Subcutaneous adipose tissue (tissue), 4 donors: Measurements from ENCODE around the gene CFAP54. TPM values are rescaled to one million over a fixed set of nuclear protein-coding genes. Genes with fewer than 3 reads are reported as not detected.

Source experiments
- CTCF ChIP-seq: fragments of 450-650 bp; IDR thresholded peaks from one replicate; pipeline ENCODE4 v1.5.1; 2016; ENCODE audit warnings: low read depth, mild to moderate bottlenecking, control low read depth, antibody characterized with exemption, moderate library complexity
- total RNA-seq, 4 donors: library from RNA; depleted of rRNA; stranded (reverse); fragments of >200 nt; gene quantifications; one replicate each; pipeline ENCODE4 v1.1.0, GENCODE V29; 2016

CFAP54 gene
- total RNA-seq, 4 donors from 2014 or later: 0.33 to 1.7 (median 0.89) TPM

DNA sequence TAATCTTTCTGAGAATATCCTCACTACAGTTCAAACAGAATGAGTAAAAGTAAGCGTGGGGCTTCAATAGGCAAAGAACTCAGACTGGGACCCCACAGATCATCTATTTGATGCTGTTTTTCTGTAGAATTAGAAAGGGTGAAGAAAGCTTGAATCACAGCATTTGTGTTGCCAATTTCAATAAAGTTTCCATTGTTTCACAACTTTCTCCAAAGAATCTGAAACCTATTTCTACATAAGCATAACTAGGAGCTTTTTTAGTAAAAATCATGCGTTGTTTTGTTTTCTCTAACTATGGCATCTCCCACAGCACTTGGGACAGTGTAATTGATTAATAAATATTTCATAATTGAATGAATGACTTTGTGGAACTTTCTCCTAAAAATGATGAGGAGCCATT lies 401.0 kb downstream of the CFAP54 start:
- no peak for TF ChIP-seq CTCF

DNA sequence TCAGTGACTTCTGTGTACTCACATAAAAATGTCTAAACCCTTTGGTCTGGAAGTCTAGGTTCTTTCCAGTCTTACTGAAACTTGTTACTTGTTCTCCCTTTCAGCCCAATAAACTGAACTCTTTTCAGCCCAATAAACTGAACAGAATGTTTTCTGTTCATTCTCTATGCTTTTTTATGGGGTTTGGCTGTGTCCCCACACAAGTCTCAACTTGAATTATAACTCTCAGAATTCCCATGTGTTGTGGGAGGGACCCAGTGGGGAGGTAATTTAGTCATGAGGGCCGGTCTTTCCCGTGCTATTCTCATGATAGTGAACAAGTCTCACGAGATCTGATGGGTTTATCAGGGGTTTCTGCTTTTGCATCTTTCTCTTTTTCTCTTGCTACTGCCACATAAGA lies 402.7 kb downstream of the CFAP54 start:
- no peak for TF ChIP-seq CTCF

GRCh38 chr12:96897421-96897820 lies 408.0 kb downstream of the CFAP54 start:
- no peak for TF ChIP-seq CTCF

DNA sequence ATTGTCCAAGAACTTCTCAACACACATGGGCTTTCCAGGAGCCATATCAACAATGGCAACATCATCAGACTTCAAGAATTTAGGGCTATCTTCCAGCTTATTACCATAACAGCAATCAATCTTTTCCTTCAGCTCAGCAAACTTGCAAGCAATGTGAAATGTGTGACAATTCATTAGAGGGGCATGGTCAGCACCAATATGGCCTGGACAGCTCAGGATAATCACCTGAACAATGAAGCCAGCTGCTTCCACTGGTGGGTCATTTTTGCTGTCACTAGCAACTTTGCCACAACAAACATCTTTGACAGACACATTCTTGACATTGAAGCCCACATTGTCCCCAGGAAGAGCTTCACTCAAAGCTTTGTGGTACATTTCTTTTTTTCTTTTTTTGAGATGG lies 411.8 kb downstream of the CFAP54 start:
- TF ChIP-seq CTCF: no peak

DNA sequence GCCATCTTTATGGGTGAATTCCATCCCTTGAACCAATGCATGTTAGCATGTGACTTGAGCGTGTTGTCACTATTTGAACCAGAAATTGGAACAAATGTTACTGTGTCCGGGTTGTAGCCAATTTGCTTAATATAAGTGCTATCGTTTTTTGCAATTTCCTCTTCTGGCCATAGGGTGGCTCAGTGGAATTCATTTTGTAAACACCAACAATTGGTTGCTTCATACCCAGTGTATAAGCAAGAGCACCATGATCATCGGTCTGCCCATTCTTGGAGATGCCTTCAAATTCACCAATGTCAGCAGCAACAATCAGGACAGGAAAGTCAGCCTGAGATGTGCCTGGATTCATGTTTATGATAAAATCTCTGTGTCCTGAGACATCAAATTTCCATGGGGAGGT lies 412.7 kb downstream of the CFAP54 start:
- no peak for TF ChIP-seq CTCF

GRCh38 chr12:96906498-96906848 lies 417.1 kb downstream of the CFAP54 start:
- TF ChIP-seq CTCF: no peak

DNA sequence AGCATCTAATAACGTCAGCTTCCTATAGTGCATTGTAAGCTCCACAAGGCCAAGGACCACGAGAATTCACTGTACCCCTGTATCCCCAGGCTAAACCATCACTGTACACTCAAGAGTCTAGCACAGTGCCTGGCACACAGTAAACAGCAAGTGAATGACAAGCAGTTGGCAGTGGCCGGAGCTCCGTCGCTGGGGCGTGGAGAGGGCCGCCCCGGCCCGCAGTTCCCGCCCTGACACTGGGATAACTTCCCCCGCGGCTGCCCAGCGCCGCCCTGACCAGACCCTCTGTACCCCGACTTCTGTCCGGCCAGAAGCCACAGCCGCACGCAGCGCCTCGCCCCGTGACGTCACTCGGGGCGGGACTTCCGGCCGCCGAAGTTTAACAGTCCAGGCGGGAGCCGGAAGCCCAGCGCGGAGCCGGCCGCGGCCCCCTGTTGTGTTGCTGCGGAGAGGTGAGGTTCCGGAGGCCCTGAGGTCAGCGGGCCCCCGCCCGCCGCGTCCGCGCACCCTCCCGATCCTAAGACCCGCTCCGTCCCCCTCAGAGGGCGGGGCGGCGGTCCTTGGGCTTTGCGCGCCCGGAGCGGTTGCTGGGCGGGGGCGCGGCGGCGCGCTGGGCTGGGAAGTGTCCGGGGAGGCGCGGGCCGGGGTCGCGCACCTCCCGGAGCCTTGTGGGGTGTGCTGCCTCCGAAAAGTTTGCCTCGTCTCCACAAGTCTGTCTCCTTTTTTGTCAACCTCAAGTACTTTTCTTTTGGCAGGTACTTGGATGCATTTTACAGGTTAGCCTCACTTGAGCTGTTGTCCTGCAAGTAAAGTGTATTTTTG lies 417.7 kb downstream of the CFAP54 start, which contains the start of gene NEDD1:
NEDD1 (plus strand) TSS at position 409 of the 822 bp plus-strand sequence. CDS start 2,503 bp downstream, outside the sequence.
- no peak for TF ChIP-seq CTCF
